Activated CD4-positive, alpha-beta T cell treated with anti-CD3 and anti-CD28 coated beads for 48 hours (primary cell): ENCODE results near the gene TRAF3.

Experiments
- DNase-seq: peaks from one replicate; pipeline ENCODE4 v3.0.0-alpha.2; 2020

Gene TRAF3

GRCh38 chr14:102927346-102927877, 150.2 kb downstream of the TRAF3 start:
- DNase-seq, result no peak

- no peak for DNase-seq
Measured at GRCh38 chr14:102927878-102928411, 150.7 kb downstream of the TRAF3 start.

GRCh38 chr14:102928412-102929240, 151.4 kb downstream of the TRAF3 start:
- peak; percentile 72 for DNase-seq

GRCh38 chr14:102929241-102930137, 152.2 kb downstream of the TRAF3 start:
- DNase-seq, result no peak

DNA sequence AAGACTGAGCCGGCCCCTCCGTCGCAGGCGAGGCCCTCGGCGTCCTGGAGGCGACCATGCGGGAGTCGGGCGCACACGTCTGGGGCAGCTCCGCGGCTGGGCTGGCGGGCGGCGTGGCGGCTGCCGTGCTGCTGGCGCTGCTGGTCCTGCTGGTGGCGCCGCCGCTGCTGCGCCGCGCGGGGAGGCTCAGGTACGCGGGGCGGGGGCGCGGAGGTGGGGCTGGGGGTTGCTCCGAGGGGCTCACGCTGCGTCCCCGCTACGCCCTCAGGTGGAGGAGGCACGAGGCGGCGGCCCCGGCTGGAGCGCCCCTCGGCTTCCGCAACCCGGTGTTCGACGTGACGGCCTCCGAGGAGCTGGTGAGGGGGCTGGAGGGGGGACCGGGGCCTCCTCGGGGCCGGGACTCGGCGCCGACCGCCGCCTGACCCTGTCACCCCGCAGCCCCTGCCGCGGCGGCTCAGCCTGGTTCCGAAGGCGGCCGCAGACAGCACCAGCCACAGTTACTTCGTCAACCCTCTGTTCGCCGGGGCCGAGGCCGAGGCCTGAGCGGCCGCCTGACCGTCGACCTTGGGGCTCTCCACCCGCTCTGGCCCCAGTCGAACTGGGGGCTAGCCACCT, 153.0 kb downstream of the TRAF3 start:
- DNase-seq, result no peak

GRCh38 chr14:102930753-102931579, 153.7 kb downstream of the TRAF3 start:
- no peak for DNase-seq

GRCh38 chr14:102931580-102932285, 154.5 kb downstream of the TRAF3 start:
- DNase-seq, result no peak

- no peak for DNase-seq
Measured at GRCh38 chr14:102932484-102933248, 155.4 kb downstream of the TRAF3 start.

- DNase-seq, result no peak
Measured at GRCh38 chr14:102933618-102934231, 156.5 kb downstream of the TRAF3 start.

DNA sequence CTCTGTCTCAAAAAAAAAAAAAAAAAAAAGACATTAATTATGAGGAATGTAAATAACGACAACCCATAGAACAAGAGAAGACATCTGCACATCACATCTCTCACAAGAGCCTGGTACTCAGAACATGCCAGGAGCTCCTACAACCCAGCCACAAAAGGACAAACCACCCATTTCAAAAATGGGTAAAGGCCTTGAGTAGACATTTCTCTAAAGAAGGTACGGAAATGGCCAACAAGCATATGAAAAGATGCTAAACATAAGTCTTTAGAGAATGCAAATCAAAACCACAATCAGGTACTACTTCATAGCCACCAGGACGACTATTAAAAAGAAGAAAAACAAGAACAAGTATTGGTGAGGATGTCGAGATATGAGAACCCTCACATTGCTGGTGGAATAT, 158.5 kb downstream of the TRAF3 start:
- no peak for DNase-seq

GRCh38 chr14:102937331-102938175, 160.3 kb downstream of the TRAF3 start:
- DNase-seq, result no peak

GRCh38 chr14:102938191-102938590, 160.9 kb downstream of the TRAF3 start:
- no peak for DNase-seq

DNA sequence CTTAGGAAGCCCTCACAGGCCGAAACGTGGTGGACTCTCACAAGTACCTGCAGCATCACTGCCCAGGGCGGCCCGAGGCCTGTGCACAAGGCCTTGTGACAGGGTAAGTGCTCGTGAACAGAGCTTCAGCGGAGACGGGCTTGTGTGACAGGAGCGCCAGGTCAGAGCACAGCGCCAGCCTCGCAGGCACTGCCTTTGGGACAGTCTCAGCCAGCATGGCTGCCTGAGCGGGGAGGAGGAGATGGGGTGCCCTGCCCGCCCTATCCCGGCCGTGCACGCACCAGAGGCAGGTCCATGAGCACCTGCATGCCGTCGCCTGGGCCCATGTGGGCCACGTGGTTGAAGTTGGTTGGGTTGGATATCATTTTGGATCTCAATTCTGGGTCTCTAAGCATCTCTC, 162.1 kb downstream of the TRAF3 start:
- no peak for DNase-seq

DNA sequence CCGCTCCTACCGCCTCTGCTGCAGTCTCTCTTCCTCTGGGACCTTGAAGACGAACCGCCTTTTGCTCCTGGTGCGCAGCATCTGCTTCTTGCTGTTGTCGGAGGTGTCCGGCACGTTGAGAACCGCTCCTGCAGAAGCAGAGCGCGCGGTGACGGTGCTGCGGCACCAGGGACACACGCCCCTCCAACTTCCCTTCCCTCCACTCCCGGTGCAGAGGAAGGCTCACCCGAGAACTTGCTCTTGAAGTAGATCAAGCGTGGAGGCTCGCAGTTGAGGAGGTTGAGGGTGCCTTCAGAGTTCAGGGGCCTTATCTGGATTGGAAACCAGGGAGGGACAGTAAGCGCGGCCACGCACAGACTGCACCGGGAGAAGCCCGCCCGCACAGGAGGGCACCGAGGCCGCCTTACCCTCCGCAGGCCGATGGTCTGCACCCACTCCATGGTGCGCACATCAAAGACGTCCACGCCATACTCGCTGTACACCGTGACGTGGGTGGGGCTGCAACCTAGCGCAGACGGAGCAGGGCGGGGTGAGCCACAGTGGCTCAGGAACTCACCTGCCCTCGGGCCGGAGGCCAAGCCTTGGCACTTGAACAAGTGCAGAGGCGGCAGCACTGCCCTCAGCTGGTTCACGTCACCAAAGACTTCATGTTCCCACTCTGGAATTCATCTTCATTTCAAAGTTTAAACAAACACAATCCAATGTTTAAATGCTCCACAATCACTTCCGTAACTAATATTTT, 162.7 kb downstream of the TRAF3 start:
- DNase-seq, result no peak

DNA sequence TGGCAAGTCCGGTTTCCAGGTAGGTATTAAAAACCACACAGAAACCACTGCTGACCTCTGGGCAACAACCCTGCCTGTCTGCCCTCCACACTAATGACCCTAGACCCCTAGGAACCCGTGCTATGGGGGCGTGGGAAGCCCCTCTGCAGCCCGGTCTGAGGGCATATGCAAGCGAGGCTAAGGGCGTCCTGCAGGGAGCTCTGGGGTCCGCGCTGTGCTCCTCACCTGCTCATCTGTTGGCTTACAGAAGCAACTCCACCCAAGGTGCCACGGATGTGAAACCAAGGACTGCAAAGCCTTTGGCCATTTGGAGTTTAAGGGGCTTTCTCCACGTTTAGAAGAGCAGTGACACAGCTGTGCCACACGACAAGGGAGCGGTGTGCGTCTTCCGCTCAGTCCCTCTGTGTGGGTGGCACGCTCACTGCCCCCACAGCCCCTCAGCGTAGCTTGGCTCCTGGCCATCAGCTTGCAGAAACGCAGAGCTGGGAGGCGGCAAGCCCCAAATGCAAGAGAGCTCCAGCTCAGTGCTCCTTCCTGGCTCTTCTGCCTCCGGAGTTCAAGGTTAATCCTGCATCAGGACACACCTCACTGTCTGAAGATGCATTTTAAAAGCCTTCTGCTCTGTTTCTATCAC, 163.6 kb downstream of the TRAF3 start:
- no peak for DNase-seq

- DNase-seq, result no peak
Measured at GRCh38 chr14:102941419-102942011, 164.3 kb downstream of the TRAF3 start.

DNA sequence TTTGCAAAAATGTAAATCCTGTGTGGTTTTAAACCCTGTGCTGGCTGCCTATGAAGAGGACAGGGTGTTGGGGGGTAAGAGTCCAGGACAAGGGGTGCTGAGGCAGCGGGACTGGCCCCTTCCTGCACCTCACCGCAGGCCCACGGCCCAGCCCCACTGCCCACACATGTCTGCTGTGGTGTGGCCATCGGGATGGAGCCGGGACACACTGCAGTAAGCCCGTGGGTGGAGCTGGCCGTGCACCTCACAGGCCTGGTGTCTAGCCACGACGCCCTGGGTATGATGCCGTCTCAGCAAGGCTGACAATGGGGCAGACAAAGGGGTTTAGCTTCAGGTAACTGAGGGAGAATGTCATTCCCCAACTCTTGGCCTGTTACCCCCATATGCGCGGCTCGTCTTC, 164.8 kb downstream of the TRAF3 start:
- no peak for DNase-seq
